Glutamatergic neuron (in vitro differentiated cells): ENCODE data around the gene PRKG1. TPM values are rescaled to one million over a fixed set of nuclear protein-coding genes. Genes with fewer than 3 reads are reported as not detected.

Source experiments
- DNase-seq: peaks from one replicate; pipeline ENCODE4 v3.0.0; 2022
- H3K27ac Mint-ChIP-seq: one replicate; pipeline ENCODE4 v1.8.0; 2020; ENCODE audit warnings: mild to moderate bottlenecking, mixed read lengths, inconsistent platforms; ENCODE audit not compliant: unreplicated experiment
- H3K27me3 Mint-ChIP-seq: one replicate; pipeline ENCODE4 v1.8.0; 2020; ENCODE audit warnings: mild to moderate bottlenecking, moderate library complexity, mixed read lengths, inconsistent platforms; ENCODE audit not compliant: unreplicated experiment
- H3K36me3 Mint-ChIP-seq: one replicate; pipeline ENCODE4 v1.8.0; 2020; ENCODE audit warnings: mild to moderate bottlenecking, mixed read lengths, inconsistent platforms; ENCODE audit not compliant: unreplicated experiment
- H3K4me1 Mint-ChIP-seq: one replicate; pipeline ENCODE4 v1.8.0; 2020; ENCODE audit warnings: mild to moderate bottlenecking, low read depth, mixed read lengths, inconsistent platforms; ENCODE audit not compliant: unreplicated experiment
- H3K4me3 Mint-ChIP-seq: one replicate; pipeline ENCODE4 v1.8.0; 2020; ENCODE audit warnings: mild to moderate bottlenecking, mixed read lengths, inconsistent platforms; ENCODE audit not compliant: unreplicated experiment
- H3K9me3 Mint-ChIP-seq: one replicate; pipeline ENCODE4 v1.8.0; 2020; ENCODE audit warnings: mild to moderate bottlenecking, moderate library complexity, mixed read lengths, inconsistent platforms; ENCODE audit not compliant: unreplicated experiment
- CTCF ChIP-seq: fragments of 200-600 bp; sonication (generic); IDR thresholded peaks from one replicate; pipeline ENCODE4 v1.5.0; 2021; ENCODE audit not compliant: partially characterized antibody, unreplicated experiment
- total RNA-seq: library from RNA; stranded (reverse); fragmentation: NEBNext Ultra II Directional; extraction: Animal tissue kit (Norgen Biotek cat#: 25700); gene quantifications from one replicate; pipeline ENCODE4 v1.2.1, GENCODE V29; 2021; ENCODE audit not compliant: unreplicated experiment

The PRKG1 gene
- total RNA-seq, 1 donor from 2014 or later = 52.7 TPM

GRCh38 chr10:51066231-51066630 lies 8.1 kb upstream of the PRKG1 start:
- no peak for DNase-seq
- Mint-ChIP-seq H3K4me3 (no peak overlapping the region), H3K9me3 (no peaks in the 10 kb centered on the region), H3K27ac (no peak overlapping the region), H3K4me1 (peaks cover 8% of the 10 kb centered on the region), H3K27me3 (no peaks in the 10 kb centered on the region), H3K36me3 (peaks cover under 1% of the 10 kb centered on the region)
- TF ChIP-seq CTCF = no peak

GRCh38 chr10:51072210-51072609 lies 2.1 kb upstream of the PRKG1 start:
- Mint-ChIP-seq H3K27ac (no peak overlapping the region), H3K4me3 (no peak overlapping the region), H3K36me3 (no peaks in the 10 kb centered on the region), H3K4me1 (no peaks in the 10 kb centered on the region), H3K9me3 (no peaks in the 10 kb centered on the region), H3K27me3 (peaks cover 4% of the 10 kb centered on the region)
- DNase-seq = no peak
- TF ChIP-seq CTCF = no peak

GRCh38 chr10:51072921-51073434 lies 1.3 kb upstream of the PRKG1 start:
- H3K27ac Mint-ChIP-seq = no peak overlapping the region
- H3K4me3 Mint-ChIP-seq = peak overlapping the region; percentile 98
- no peaks in the 10 kb centered on the region for H3K9me3 Mint-ChIP-seq
- peaks cover 4% of the 10 kb centered on the region for H3K27me3 Mint-ChIP-seq
- no peak for TF ChIP-seq CTCF
- DNase-seq = no peak
- H3K36me3 Mint-ChIP-seq = no peaks in the 10 kb centered on the region
- no peaks in the 10 kb centered on the region for H3K4me1 Mint-ChIP-seq

- Mint-ChIP-seq H3K4me3 (peak overlapping the region; percentile 98), H3K36me3 (no peaks in the 10 kb centered on the region), H3K27me3 (peaks cover 4% of the 10 kb centered on the region), H3K9me3 (no peaks in the 10 kb centered on the region), H3K4me1 (no peaks in the 10 kb centered on the region), H3K27ac (no peak overlapping the region)
- DNase-seq = peak; percentile 26
- TF ChIP-seq CTCF = no peak
These were observed 642 bp upstream of the PRKG1 start for GRCh38 chr10:51073453-51074237.
